AG09319 (cell line): ENCODE results near the gene GPATCH2.

ENCODE experiments used
- DNase-seq: peaks from one replicate; pipeline ENCODE4 v3.0.0-alpha.2; 2010; ENCODE audit warnings: low read depth; ENCODE audit errors: extremely low read depth
- CTCF ChIP-seq: IDR thresholded peaks from 2 replicates; pipeline ENCODE4 v1.5.1; 2011; ENCODE audit warnings: low read depth, mild to moderate bottlenecking, inconsistent platforms, low read length, moderate library complexity

GPATCH2 gene

GRCh38 chr1:217562229-217562878 lies 68.5 kb downstream of the GPATCH2 start:
- peak; percentile 48 for DNase-seq
- no peak for TF ChIP-seq CTCF

- DNase-seq, result no peak
- TF ChIP-seq CTCF, result no peak
Observed at GRCh38 chr1:217561446-217561845, 69.4 kb downstream of the GPATCH2 start.

- no peak for TF ChIP-seq CTCF
- DNase-seq, result no peak
Observed at GRCh38 chr1:217554849-217555248, 76.0 kb downstream of the GPATCH2 start.

- DNase-seq, result no peak
- no peak for TF ChIP-seq CTCF
Observed at GRCh38 chr1:217553949-217554509, 76.9 kb downstream of the GPATCH2 start.

- TF ChIP-seq CTCF, result no peak
- no peak for DNase-seq
Observed at GRCh38 chr1:217552339-217552951, 78.4 kb downstream of the GPATCH2 start.

- no peak for DNase-seq
- TF ChIP-seq CTCF, result no peak
Observed at GRCh38 chr1:217542837-217543236, 88.1 kb downstream of the GPATCH2 start.

GRCh38 chr1:217542136-217542777 lies 88.6 kb downstream of the GPATCH2 start:
- no peak for TF ChIP-seq CTCF
- DNase-seq, result no peak
